AG10803 (cell line): ENCODE data around the gene NKD1.

Experiments
- DNase-seq: peaks from one replicate; pipeline ENCODE4 v3.0.0; 2010; ENCODE audit warnings: low read depth
- H3K4me3 ChIP-seq: 2 replicates; pipeline ENCODE4 v1.5.1; 2011; ENCODE audit warnings: mild to moderate bottlenecking, low read length, control low read depth
- CTCF ChIP-seq: conservative IDR thresholded peaks from 2 replicates; pipeline ENCODE4 v1.5.1; 2011; ENCODE audit warnings: mild to moderate bottlenecking, low read length, control low read depth, inconsistent platforms

Gene NKD1

GRCh38 chr16:50678531-50678930 lies 130.3 kb downstream of the NKD1 start:
- DNase-seq: no peak
- no peak for TF ChIP-seq CTCF
- no peak overlapping the region for H3K4me3 ChIP-seq

GRCh38 chr16:50679266-50679665 lies 131.1 kb downstream of the NKD1 start:
- no peak overlapping the region for H3K4me3 ChIP-seq
- no peak for DNase-seq
- TF ChIP-seq CTCF: no peak

GRCh38 chr16:50679676-50680555 lies 131.7 kb downstream of the NKD1 start:
- DNase-seq: no peak
- TF ChIP-seq CTCF: no peak
- H3K4me3 ChIP-seq: no peak overlapping the region

GRCh38 chr16:50680556-50680893 lies 132.3 kb downstream of the NKD1 start:
- no peak for TF ChIP-seq CTCF
- no peak overlapping the region for H3K4me3 ChIP-seq
- DNase-seq: no peak

- no peak for TF ChIP-seq CTCF
- DNase-seq: no peak
- no peak within 1 kb of the TSS for H3K4me3 ChIP-seq
Measured at GRCh38 chr16:50681021-50681885, 133.1 kb downstream of the NKD1 start, which contains the start of gene SNX20. Gene SNX20, minus strand, starts transcription at chr16:50681312. Its CDS starts 3,786 bp downstream, at chr16:50677526.

GRCh38 chr16:50683689-50684374 lies 135.6 kb downstream of the NKD1 start:
- H3K4me3 ChIP-seq: no peak overlapping the region
- no peak for DNase-seq
- no peak for TF ChIP-seq CTCF
